HepG2 (cell line): ENCODE results near the gene RBP5. TPM values are rescaled to one million over a fixed set of nuclear protein-coding genes. Genes with fewer than 3 reads are reported as not detected.

Source experiments
- AGO2 ChIP-seq: fragments of 200-400 bp; formaldehyde crosslinking; optimal IDR thresholded peaks from 2 replicates; pipeline ENCODE3; 2017; ENCODE audit warnings: mild to moderate bottlenecking, low read depth, low read length, moderate library complexity
- ARNTL ChIP-seq: sonication (generic); formaldehyde crosslinking; IDR thresholded peaks from 2 replicates; pipeline ENCODE4 v1.4.0; 2020; ENCODE audit warnings: mild to moderate bottlenecking, missing genetic modification reagents
- DBP ChIP-seq: sonication (generic); formaldehyde crosslinking; IDR thresholded peaks from 2 replicates; pipeline ENCODE4 v1.4.0; 2020; ENCODE audit warnings: missing genetic modification reagents; ENCODE audit errors: not compliant biosample characterization
- GABPB1 ChIP-seq: IDR thresholded peaks from 2 replicates; pipeline ENCODE4 v1.6.1; 2016; ENCODE audit warnings: mild to moderate bottlenecking, missing genetic modification reagents, moderate library complexity, missing compliant biosample characterization
- GATAD2A ChIP-seq: IDR thresholded peaks from 2 replicates; pipeline ENCODE4 v1.6.1; 2016
- HMGA1 ChIP-seq: sonication (generic); formaldehyde crosslinking; conservative IDR thresholded peaks from 2 replicates; pipeline ENCODE4 v1.4.0; 2020; ENCODE audit warnings: missing genetic modification reagents
- IRX3 ChIP-seq: sonication (generic); formaldehyde crosslinking; IDR thresholded peaks from 2 replicates; pipeline ENCODE4 v1.8.1; 2023; ENCODE audit warnings: mild to moderate bottlenecking, low read depth, missing genetic modification reagents, borderline replicate concordance
- KAT7 ChIP-seq: IDR thresholded peaks from 2 replicates; pipeline ENCODE4 v1.6.1; 2018; ENCODE audit warnings: borderline replicate concordance, missing compliant biosample characterization
- PBX2 ChIP-seq: IDR thresholded peaks from 2 replicates; pipeline ENCODE4 v1.6.1; 2016; ENCODE audit warnings: control low read depth
- PRDM4 ChIP-seq: sonication (generic); formaldehyde crosslinking; IDR thresholded peaks from 2 replicates; pipeline ENCODE4 v1.9.0; 2021; ENCODE audit warnings: missing genetic modification reagents, borderline replicate concordance
- RNF2 ChIP-seq: fragments of 450-650 bp; conservative IDR thresholded peaks from 2 replicates; pipeline ENCODE4 v1.6.1; 2016; ENCODE audit warnings: low read depth
- TBX2 ChIP-seq: sonication (generic); formaldehyde crosslinking; IDR thresholded peaks from 2 replicates; pipeline ENCODE4 v1.5.0; 2020; ENCODE audit warnings: missing genetic modification reagents, mild to moderate bottlenecking, borderline replicate concordance
- THAP9 ChIP-seq: sonication (generic); formaldehyde crosslinking; IDR thresholded peaks from 2 replicates; pipeline ENCODE4; 2020; ENCODE audit warnings: missing genetic modification reagents, mild to moderate bottlenecking, borderline replicate concordance
- ZNF253 ChIP-seq: sonication (generic); formaldehyde crosslinking; IDR thresholded peaks from 2 replicates; pipeline ENCODE4 v1.8.0; 2022; ENCODE audit warnings: mild to moderate bottlenecking, missing genetic modification reagents, borderline replicate concordance
- ZNF512 ChIP-seq: sonication (generic); formaldehyde crosslinking; IDR thresholded peaks from 2 replicates; pipeline ENCODE4 v1.4.0; 2020; ENCODE audit warnings: mild to moderate bottlenecking, missing genetic modification reagents
- ZNF768 ChIP-seq: sonication (generic); formaldehyde crosslinking; IDR thresholded peaks from 2 replicates; pipeline ENCODE4 v1.4.0; 2020; ENCODE audit warnings: missing genetic modification reagents
- ZNF770 ChIP-seq: sonication (generic); formaldehyde crosslinking; IDR thresholded peaks from 2 replicates; pipeline ENCODE4 v1.5.0; 2020; ENCODE audit warnings: mild to moderate bottlenecking, missing genetic modification reagents
- ZNF850 ChIP-seq: sonication (generic); formaldehyde crosslinking; conservative IDR thresholded peaks from 2 replicates; pipeline ENCODE4 v1.9.0; 2021; ENCODE audit warnings: mild to moderate bottlenecking, missing genetic modification reagents
- polyA plus RNA-seq, 8 experiments: library from polyadenylated mRNA; depleted of rRNA in 3 of 8; stranded (reverse) in 7 of 8; unstranded in 1 of 8; fragments of >200 nt; fragmentation: Illumina TruSeq in 4 of 8; extraction: Trizol in 4 of 8; gene quantifications; 2 replicates each; pipeline versions ENCODE4 v1.2.1 to v1.2.3, GENCODE V29; 2011 to 2016; ENCODE audit warnings: low read depth in 4 of 8, missing spikeins in 1 of 8, mixed read lengths in 1 of 8; ENCODE audit not compliant: insufficient read depth in 1 of 8
- total RNA-seq, 5 experiments: library from RNA; depleted of rRNA; stranded (reverse); fragments of >200 nt; fragmentation: Illumina TruSeq; extraction: Trizol; gene quantifications; 2 replicates each; pipeline ENCODE4 v1.2.3, GENCODE V29; 2016; ENCODE audit warnings: low read depth in 1 of 5

Gene RBP5
- total and polyA plus RNA-seq, 2 of the 13 experiments (the other 11 are each of a cell fraction or from before 2014, with no cell fraction given): 13.8 to 19.8 TPM

GRCh38 chr12:7130701-7131501 is 2.2 kb upstream of the RBP5 start (continued):
- no peak for TF ChIP-seq PRDM4 (CRISPR knock-in tag)
- TF ChIP-seq ZNF512 (CRISPR knock-in tag): no peak
- TF ChIP-seq AGO2: no peak
- TF ChIP-seq ZNF770 (CRISPR knock-in tag): no peak
- no peak for TF ChIP-seq ZNF253 (CRISPR knock-in tag)
- TF ChIP-seq THAP9 (CRISPR knock-in tag): no peak
- no peak for TF ChIP-seq KAT7 (CRISPR knock-in tag)
- no peak for TF ChIP-seq RNF2
- TF ChIP-seq ARNTL (CRISPR knock-in tag): no peak; the same call in 1 of the 2 replicates
- no peak for TF ChIP-seq ZNF850 (CRISPR knock-in tag)
- no peak for TF ChIP-seq HMGA1 (CRISPR knock-in tag)
- no peak for TF ChIP-seq GABPB1 (CRISPR knock-in tag)
- TF ChIP-seq PBX2 (CRISPR knock-in tag): no peak
- TF ChIP-seq DBP: no peak
- TF ChIP-seq IRX3 (CRISPR knock-in tag): no peak
- peak; percentile 21; the same call in 1 of the 2 replicates for TF ChIP-seq TBX2 (CRISPR knock-in tag)
- TF ChIP-seq ZNF768 (CRISPR knock-in tag): no peak
- TF ChIP-seq GATAD2A: no peak
